HEK293T (cell line): ENCODE data around the gene GPR158.

Experiments
- ELF4 ChIP-seq: fragments of 450-650 bp; IDR thresholded peaks from 2 replicates; pipeline ENCODE4 v1.6.1; 2017; ENCODE audit warnings: antibody characterized with exemption
- FOXK2 ChIP-seq: fragments of 450-650 bp; IDR thresholded peaks from 2 replicates; pipeline ENCODE4 v1.6.1; 2016; ENCODE audit warnings: mild to moderate bottlenecking
- HDGF ChIP-seq: fragments of 450-650 bp; IDR thresholded peaks from 2 replicates; pipeline ENCODE4 v1.6.1; 2017; ENCODE audit warnings: antibody characterized with exemption, borderline replicate concordance
- SP1 ChIP-seq: fragments of 450-650 bp; IDR thresholded peaks from 2 replicates; pipeline ENCODE4 v1.6.1; 2017
- SUZ12 ChIP-seq: fragments of 450-650 bp; IDR thresholded peaks from 2 replicates; pipeline ENCODE4 v1.6.1; 2016; ENCODE audit warnings: mild to moderate bottlenecking

DNA sequence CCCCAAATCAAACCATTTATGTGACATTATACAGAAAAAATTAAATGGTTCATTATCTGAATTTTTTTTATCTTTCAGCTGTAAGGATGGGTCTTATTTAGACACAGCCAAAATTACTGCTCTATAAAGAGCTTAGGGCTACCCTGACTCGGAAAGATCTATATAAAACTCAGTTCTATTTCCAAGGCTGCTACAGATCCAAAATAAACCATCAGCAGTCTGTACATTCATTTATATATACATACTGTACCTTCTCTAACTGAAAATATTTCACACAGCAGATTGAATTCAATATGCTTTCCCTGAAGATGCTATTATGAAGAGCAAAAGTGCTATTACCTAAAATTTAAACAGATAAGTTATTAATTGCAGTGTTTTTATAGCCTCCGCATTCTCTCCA is 471.6 kb downstream of the GPR158 start:
- TF ChIP-seq HDGF = no peak
- TF ChIP-seq SP1 = no peak
- TF ChIP-seq ELF4 = no peak
- no peak for TF ChIP-seq FOXK2
- TF ChIP-seq SUZ12 = no peak
